ENCODE measurements around the gene LAYN.

GRCh38 chr11:111540937-111541253, 375 bp downstream of the LAYN start:
- no peak for TF ChIP-seq EZH2 (IDR thresholded peaks at IDR 0.05)
- no peak for TF ChIP-seq POLR2AphosphoS5 (IDR thresholded peaks at IDR 0.05; ENCODE audit: borderline replicate concordance, low read depth, low read length)

All from SK-N-MC (cell line).